ENCODE results near the gene WNK2.
"Not testable (repeated sequence)": the region's sequence is repeated elsewhere in the genome, so short reads cannot be mapped to it uniquely, and the experiment has no call there.

Gene WNK2

GRCh38 chr9:93315118-93315517, 131.2 kb downstream of the WNK2 start:
- ATAC-seq, result no peak

DNA sequence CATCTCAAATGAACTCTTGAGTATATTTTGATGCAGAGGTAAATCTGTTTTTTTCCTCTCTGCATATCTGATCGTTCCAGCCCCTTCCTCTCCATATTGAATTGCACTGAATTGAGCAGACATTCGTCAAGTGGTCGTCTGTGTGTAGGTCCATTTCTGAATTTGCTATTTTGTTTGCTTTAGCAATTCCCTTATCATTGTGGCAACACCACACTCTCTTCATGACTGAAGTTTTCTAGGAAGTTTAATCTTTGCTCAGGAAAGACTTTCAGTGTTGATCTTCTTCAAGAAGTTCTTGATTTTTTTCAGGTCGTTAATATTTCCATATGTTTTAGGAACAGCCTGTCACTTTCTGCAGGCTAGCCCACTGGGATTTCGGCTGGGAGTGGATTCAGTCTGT, 132.0 kb downstream of the WNK2 start:
- no peak for ATAC-seq

DNA sequence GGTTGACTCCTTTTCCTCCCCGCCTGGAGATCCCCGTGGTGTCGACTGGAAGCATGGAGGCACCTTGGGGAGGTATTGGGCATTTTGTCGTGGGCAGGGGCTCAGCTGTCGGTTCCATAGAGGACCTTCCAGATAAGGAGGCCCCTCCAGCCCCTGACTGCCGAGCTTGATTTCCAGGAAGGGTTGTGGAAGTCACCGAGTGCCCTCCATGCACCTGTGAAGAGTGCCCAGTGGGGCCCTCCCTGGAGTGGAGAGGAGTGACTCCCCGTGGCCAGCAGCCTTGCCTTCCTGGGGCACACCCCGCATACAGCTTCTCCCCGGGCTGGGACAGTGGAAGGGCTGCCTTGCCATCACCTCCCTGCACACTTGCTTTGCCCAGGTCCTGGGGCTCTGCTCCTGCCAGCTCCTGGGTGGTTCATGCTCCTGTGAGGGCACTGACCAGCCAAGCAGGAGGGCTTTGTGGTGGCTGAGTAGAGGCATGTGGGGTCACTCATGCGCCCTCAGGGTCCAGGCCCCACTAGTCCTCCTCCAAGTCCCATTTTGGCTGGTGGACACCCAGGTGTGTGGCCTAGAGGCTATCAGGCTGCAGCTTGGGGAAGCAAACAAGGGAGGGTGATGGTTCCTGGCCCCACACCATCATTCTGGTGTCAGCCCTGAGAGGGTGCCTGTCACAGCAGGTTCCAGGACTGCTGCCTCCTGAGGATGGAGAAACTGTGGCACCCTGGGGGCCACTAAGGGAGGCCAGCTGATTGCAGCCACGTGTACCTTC, 133.0 kb downstream of the WNK2 start:
- no peak for ATAC-seq

- ATAC-seq, result no peak
These were observed 133.7 kb downstream of the WNK2 start for GRCh38 chr9:93317495-93318094.

GRCh38 chr9:93318480-93318879, 134.5 kb downstream of the WNK2 start:
- ATAC-seq, result no peak

DNA sequence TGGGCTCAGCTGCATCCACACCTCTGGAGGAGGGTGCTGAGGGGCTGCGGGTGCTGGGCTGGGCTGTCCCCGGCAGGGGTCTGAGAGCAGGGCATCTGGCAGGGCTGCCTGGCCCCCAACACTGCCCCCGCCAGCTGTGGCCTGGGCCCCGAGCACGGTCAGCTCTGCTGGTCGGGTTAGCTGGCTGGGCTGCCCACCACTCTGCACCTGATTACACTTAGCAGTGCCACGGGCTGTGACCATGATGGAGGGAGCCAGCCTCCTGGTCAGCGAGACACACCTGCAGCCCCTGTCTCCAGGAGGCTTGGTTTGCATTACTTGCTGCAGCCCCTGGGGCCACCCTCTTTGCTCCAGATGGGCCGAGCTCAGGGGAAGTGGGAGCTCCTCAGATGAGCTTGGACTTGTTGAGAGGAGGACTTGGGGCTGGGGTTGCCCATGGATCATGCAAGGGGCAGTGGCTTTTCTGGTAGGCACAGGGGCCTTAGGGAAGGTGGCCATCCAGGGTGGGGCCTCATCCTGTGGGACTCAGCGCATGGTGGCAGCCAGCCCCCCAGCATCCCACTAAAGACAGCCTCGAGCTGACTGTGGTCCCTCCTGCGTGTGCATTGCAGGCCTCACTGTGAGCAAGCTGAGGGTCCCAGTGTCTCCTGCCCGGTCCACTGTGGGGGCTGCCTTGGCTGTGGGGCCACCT, 135.5 kb downstream of the WNK2 start:
- no peak for ATAC-seq

DNA sequence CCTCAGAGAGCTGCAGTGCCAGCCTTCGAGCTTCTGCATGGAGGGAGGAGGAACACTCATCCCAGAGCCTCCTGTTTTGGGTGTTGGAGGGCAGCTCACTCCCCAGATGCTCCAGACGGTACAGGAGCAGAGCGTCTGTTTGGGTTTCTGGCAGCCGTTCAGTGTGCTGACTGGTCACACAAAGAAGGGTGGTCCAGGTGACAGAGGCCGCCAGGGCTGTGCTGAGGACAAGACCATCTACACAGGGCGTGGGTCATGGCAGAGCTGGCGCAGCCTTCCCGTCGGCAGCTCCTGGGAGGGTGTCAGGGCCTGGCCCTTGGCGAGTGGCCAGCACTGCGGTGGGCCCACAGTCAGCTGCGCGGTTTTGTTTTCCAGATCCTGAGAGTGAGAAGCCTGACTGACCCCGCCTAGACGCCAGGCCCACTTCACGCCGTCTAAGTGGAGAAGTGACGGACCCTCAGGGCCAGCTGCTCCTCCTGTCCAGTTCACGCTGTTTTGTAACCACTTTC, 136.1 kb downstream of the WNK2 start:
- no peak for ATAC-seq

- ATAC-seq, result no peak
These were observed 136.8 kb downstream of the WNK2 start for GRCh38 chr9:93320591-93321219.

DNA sequence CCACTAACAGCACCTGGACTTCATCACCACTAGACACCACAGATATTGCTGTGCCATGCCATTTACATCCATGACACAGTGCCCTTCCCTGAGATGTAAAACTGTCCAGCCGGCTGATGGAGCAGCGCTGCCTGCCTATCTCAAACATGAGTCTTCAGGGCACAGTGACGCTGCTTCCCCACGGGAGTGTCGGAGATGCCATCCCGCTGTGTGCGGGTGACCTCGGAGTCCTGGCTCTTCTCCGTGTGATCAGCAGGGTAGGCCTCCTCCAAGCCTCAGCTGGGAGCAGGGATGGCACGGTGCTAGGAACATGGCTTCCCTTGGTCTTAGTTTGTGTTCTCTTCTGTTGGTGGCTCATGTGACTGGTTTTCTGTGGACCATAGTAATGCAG, 137.3 kb downstream of the WNK2 start:
- no peak for ATAC-seq

DNA sequence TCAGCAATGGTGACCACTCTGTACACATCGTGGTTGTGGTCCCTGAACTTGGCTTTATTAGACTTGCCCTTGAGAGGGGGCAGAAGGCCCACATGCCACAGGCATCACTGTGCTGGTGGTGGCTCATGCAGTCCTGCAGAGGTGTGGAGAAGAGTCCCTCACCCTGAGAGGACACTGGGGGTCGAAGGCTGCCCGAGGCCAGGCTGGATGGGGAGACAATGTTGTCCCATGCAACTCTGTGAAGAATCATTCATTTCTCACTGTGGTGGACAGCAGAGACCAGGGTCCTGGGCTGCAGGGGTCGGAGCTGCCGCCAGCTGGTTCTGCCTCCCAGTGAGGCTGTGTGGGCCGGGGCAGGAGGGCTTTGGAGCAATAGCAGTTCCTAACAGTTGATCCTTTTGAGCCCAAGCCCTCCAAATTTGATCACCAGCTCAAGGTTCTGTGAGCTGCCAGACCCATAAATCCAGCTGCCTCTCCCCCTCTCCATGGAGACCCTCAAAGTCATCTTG, 139.6 kb downstream of the WNK2 start:
- not testable (repeated sequence) for ATAC-seq

DNA sequence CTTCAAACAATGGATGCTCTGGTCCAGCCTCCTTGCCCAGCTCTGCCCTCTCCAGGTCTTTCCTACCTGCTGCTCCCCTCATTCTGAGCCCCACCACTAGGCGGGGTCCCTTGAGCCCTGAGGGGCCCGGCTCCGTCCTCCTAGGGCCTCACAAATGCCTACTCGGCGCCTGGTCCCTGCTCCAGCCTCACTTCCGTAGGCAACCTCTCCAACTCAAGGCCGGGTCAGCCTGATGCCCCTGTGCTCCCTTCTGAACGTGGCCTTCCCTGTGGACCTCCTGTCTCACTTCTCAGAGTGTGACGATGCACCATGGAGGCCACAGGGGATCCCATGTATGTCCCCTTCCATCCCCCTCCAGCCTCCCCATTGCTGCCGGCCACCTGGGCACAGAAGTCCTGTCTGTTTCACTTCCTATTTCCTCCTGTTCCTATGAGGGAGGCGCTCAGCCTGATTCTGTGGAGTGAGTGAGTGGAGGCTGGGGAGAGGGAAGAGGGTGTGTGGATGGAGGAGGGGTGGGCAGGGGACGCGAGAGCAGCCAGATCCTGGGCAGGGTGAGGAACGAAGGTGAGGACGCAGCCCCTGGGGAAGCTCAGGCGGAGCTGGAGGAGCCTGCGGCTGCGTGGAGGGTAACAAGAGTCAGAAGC, 140.4 kb downstream of the WNK2 start:
- ATAC-seq, result no peak

GRCh38 chr9:93325307-93326035, 141.5 kb downstream of the WNK2 start:
- ATAC-seq, result no peak

DNA sequence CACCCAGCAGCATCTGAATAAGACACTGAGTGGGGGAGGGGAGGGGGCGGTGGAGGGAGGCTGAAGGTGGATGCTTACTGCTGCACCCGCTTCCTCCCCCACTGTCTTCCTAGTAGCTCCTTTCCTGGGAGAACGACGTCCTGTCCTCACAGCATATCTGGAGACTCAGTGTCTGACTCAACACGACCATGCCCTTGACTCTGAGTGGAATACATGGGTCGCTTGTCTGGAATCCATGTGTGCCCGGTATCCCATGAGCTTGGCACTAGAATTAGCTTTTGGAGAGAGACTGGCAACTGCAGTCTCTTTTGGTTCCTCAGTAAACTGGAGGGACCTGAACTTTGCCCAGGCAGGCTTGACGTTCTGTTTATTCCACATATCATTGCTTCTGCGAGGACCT, 142.1 kb downstream of the WNK2 start:
- ATAC-seq, result no peak

- no peak for ATAC-seq
These were observed 142.7 kb downstream of the WNK2 start for GRCh38 chr9:93326654-93327053.

DNA sequence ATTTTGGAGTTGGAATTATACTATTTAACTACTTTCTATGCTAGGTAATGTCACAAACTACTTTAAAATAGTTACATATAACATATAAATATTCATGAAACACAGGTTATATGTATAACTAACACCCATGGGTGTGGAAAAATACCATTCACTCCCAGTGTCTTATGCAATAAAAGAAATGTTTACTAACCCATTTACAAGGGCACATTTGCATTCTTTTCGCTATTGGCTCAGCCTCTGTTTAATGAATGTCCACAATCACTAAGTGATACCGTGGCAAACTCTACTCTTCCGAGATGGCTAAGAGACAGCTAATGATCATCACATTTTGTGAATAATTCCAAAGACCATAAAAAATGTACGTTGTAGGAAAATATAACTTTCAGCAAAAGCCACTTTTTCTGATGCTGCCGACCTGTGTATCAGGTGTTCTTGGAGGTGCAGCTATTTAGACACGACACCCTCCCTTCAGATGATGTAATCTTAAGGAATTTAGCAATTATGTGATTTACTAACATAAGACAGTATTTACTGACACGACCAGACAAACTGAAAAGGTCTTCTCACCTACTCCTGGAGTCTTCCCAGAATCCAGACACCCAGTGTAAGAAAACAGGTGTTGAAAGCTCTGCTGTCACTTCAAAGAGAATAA, 145.8 kb downstream of the WNK2 start:
- ATAC-seq, result no peak

DNA sequence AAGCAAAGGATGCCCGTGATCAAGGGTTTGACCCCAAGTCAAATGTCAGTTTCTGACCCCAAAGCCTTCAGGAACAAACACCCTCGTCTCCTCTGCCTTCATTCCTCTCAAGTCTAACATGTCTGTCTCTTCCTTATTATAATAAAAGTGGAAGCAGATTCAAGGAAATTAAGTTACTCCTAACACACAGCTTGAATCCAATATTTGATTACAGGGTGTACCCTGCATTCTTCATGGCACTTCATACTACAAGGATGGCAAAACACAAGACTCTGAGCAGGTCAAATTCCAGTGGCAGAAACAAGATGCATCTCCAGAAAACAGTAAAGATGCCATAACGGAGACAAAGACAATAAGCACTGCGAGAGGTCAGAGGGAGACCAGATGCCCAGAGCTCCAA, 148.4 kb downstream of the WNK2 start:
- no peak for ATAC-seq

DNA sequence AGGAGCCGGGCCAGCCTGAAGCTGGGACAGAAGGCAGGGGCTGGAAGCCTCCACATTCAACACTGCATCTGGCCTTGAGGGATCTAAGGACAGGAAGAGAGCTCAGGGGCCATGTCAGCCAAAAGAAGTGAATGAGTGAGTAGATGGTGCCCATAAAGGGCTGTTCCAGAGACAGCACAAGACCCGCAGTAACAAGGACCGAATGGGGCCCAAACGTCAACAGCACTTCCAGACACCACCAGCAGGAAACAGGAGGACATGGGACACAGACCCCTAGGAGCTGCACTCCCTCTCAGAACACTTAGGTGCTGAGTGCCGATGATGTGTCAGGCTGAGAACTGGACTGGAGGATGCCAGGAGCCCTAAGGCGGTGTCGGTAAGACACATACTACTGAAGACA, 152.8 kb downstream of the WNK2 start:
- ATAC-seq, result no peak

- not testable (repeated sequence) for ATAC-seq
These were observed 154.3 kb downstream of the WNK2 start for GRCh38 chr9:93338196-93338595.

GRCh38 chr9:93340091-93340490, 156.2 kb downstream of the WNK2 start:
- no peak for ATAC-seq

- ATAC-seq, result not testable (repeated sequence)
These were observed 157.9 kb downstream of the WNK2 start for GRCh38 chr9:93341820-93342219.

DNA sequence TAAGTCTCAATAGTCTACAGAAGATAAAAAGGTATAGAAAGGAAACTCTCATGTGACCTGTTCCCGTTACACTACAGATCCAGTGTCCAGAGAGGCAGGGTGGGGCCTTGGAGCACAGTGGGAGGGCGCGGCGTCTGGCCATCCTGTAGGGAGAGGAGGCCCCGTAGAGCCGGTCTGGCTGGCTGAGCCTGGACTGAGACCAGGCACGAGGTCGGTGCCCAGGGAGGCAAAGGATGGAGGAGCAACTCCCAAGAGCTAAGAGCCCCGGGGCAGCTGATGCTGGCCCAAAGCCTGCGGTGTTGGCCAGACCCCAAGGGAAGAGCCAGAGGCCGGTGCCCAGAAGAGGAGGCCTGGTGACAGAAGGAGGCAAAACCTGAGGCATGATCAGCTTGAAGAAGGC, 158.5 kb downstream of the WNK2 start:
- not testable (repeated sequence) for ATAC-seq
